ENCODE measurements around the gene BEX1.

GRCh38 chrX:103061486-103061885 is 2.5 kb downstream of the BEX1 start:
- no peak for TF ChIP-seq CTCF (IDR thresholded peaks at IDR 0.05; ENCODE audit: borderline replicate concordance, extremely low read depth, low read length, poor library complexity, severe bottlenecking)
- TF ChIP-seq EZH2 (IDR thresholded peaks at IDR 0.05; ENCODE audit: borderline replicate concordance, low read depth, low read length, severe bottlenecking), result no peak
